ENCODE data around the gene GPR108. TPM values are rescaled to one million over a fixed set of nuclear protein-coding genes. Genes with fewer than 3 reads are reported as not detected.

GPR108 gene
- total and polyA plus RNA-seq, 8 donors, result 51.0 to 81.7 (median 62.6) TPM

GRCh38 chr19:6745965-6746364, 8.6 kb upstream of the GPR108 start:
- Histone ChIP-seq H3K36me3 (peaks cover 0 to 86% of the 10 kb centered on the region in 2 donors), H3K27ac (no peak overlapping the region), H3K27me3 (peaks cover 0 to 2% of the 10 kb centered on the region in 2 donors), H3K4me3 (no peak overlapping the region), H3K4me1 (peaks cover 31 to 50% of the 10 kb centered on the region in 2 donors), H3K9me3 (no peaks in the 10 kb centered on the region)
- no peak for ATAC-seq
- TF ChIP-seq, protein P1, sequence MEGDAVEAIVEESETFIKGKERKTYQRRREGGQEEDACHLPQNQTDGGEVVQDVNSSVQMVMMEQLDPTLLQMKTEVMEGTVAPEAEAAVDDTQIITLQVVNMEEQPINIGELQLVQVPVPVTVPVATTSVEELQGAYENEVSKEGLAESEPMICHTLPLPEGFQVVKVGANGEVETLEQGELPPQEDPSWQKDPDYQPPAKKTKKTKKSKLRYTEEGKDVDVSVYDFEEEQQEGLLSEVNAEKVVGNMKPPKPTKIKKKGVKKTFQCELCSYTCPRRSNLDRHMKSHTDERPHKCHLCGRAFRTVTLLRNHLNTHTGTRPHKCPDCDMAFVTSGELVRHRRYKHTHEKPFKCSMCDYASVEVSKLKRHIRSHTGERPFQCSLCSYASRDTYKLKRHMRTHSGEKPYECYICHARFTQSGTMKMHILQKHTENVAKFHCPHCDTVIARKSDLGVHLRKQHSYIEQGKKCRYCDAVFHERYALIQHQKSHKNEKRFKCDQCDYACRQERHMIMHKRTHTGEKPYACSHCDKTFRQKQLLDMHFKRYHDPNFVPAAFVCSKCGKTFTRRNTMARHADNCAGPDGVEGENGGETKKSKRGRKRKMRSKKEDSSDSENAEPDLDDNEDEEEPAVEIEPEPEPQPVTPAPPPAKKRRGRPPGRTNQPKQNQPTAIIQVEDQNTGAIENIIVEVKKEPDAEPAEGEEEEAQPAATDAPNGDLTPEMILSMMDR (IDR thresholded peaks at IDR 0.05), result no peak
- no peak for DNase-seq
- intact Hi-C loops (cut with DNase I), result no loop called here

- Histone ChIP-seq H3K27me3 (peaks cover 0 to 15% of the 10 kb centered on the region in 2 donors), H3K27ac (peak overlapping the region; percentile 61 to 82), H3K4me1 (peaks cover 31 to 62% of the 10 kb centered on the region in 2 donors), H3K4me3 (peak overlapping the region in 1 of 2 donors; percentile 10), H3K36me3 (peaks cover 0 to 73% of the 10 kb centered on the region in 2 donors), H3K9me3 (no peaks in the 10 kb centered on the region)
- TF ChIP-seq, protein P1 (IDR thresholded peaks at IDR 0.05), result no peak
- peak; percentile 85 to 93 (median 89) for DNase-seq
- intact Hi-C loops (cut with DNase I), result no loop called here
- peak; percentile 82 for ATAC-seq
Measured at GRCh38 chr19:6744381-6745301, 7.3 kb upstream of the GPR108 start.

DNA sequence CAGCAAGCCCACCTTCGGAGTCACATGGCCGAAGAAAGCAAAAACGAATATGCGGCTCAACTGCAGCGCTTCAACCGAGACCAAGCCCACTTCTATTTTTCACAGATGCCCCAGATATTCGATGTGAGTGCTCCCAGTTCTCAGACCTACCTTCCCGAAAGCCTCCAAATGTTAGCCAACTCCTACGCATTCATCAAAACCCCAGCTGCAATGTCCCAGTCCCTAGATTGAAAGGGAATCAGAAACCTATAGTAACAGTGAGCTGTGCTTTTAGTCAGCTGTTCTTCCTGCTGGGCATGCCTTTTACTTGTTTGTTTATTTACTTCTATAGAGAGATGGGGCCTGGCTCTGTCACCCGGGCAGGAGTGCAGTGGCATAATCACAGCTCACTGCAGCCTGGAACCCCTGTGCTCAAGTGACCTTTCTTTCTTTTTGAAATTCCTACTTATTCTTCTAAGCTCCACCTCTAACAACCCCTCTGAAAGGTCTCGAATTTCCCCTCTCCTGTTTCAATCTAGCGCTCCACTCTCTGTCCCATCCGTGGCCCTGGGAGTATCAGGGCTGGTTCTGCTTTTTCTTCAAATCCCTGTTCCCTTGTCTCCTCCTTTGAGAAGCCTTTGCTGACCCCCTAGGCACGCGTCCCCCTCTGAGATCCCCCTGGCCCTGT, 6.5 kb upstream of the GPR108 start:
- Histone ChIP-seq H3K4me1 (peaks cover 34 to 67% of the 10 kb centered on the region in 2 donors), H3K9me3 (no peaks in the 10 kb centered on the region), H3K27ac (peak overlapping the region; percentile 61 to 82), H3K4me3 (no peak overlapping the region), H3K36me3 (peaks cover 0 to 65% of the 10 kb centered on the region in 2 donors), H3K27me3 (peaks cover 0 to 15% of the 10 kb centered on the region in 2 donors)
- intact Hi-C loops (cut with DNase I), result no loop called here
- TF ChIP-seq, protein P1 (IDR thresholded peaks at IDR 0.05), result no peak
- ATAC-seq (no peak), DNase-seq (peak in 1 of 4 donors; percentile 23)

GRCh38 chr19:6743066-6743465, 5.7 kb upstream of the GPR108 start:
- Histone ChIP-seq H3K9me3 (no peaks in the 10 kb centered on the region), H3K4me1 (peaks cover 38 to 75% of the 10 kb centered on the region in 2 donors), H3K4me3 (no peak overlapping the region), H3K36me3 (peaks cover 0 to 57% of the 10 kb centered on the region in 2 donors), H3K27ac (no peak overlapping the region), H3K27me3 (peaks cover 0 to 15% of the 10 kb centered on the region in 2 donors)
- DNase-seq (peak in 1 of 4 donors; percentile 59), ATAC-seq (no peak)
- intact Hi-C loops (cut with DNase I), result no loop called here
- TF ChIP-seq, protein P1 (IDR thresholded peaks at IDR 0.05), result no peak

All from left lung (tissue), 10 donors.